Measurements from ENCODE around the gene MTFR1L. TPM values are rescaled to one million over a fixed set of nuclear protein-coding genes. Genes with fewer than 3 reads are reported as not detected.

MTFR1L gene
- total RNA-seq, 1 donor from 2014 or later, result 52.7 TPM

DNA sequence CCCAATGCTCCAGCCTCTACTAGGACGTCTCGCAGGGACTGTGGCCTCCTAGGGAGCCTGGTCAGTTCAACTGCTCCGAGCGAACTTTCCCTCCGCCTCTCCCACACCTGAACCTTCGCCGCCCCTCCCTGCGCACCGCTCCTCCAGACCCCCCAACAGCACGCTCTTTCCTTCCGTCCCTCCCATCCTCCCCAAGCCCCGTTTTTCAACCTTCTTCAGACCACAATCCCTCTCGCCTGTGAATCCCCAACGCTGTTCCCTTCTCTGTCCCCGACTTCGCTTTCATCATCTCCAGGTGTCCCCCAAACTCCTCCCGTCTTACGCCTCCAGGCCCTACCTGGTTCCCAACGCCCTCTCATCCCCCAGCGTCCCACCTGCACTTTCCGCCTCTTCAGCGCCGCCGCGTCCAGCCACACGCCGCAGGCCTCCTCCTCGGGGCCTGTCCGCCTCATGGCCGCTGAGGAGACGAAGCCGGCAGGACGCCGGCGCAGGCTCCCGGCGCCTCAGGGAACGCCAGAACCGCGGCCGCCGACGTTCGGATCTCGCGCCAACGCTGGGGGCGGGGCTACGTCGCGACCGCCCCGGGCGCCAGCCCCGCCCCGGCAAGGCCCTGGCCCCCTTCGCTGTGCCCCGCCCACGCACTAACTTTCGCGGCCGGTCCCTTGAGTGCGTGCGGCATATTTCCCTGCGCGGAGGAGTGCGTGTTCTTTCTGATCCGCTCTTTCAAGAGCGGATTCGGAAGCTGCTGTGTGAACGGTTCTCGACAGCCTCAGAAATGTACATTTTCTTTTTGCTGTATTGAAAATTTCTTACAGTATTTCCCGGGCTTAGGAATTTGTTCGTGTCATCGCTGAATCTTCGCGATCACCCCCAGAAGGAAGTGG, 39.4 kb downstream of the MTFR1L start, which contains the start of gene AUNIP:
TSS of gene AUNIP (minus strand) at position 552 of the 884 bp plus-strand sequence. CDS start at position 452, 100 bp downstream.
- peak; percentile 98 for ATAC-seq

DNA sequence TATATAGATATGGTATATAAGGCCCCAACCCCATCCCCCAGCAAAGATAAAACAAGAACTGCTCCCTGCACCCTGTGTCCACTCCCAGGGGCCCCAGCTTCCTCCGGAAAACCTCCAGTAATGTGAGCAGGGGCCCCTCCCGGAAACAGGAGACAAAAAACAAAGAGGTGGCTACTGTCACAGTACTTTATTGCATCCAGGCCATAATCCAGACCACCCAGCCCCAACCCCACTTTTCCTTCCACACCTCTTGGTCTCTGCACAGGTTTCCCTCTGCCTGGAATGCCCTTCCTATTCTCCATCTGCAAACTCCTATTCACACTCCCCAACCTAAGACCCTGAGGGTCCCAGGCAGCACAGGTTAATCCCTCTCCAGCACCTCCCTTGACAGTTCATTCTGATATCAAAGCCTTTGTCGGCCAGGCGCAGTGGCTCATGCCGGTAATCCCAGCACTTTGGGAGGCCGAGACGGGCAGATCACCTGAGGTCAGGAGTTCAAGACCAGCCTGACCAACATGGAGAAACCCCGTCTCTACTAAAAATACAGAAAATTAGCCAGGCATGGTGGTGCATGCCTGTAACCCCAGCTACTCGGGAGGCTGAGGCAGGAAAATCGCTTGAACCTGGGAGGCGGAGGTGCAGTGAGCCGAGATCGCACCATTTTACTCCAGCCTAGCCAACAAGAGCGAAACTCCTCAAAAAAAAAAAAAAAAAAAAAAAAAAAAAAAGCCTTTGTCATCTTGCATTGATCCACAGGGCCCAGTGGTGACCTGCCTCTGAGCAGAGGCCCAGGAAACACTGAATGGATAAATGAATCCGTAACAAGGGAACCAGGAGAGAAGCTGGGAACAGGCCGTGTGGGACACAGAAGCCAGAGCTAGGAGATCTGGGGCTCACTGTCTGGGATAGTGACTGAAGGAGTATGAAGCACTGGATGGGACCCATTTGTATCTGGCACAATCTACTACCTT, 41.8 kb downstream of the MTFR1L start:
- DNase-seq (ENCODE audit: low spot score) (no peak), ATAC-seq (no peak)

More for the DNA sequence above, 39.4 kb downstream of the MTFR1L start, which contains the start of gene AUNIP:
- DNase-seq (ENCODE audit: low spot score), result peak; percentile 89

DNA sequence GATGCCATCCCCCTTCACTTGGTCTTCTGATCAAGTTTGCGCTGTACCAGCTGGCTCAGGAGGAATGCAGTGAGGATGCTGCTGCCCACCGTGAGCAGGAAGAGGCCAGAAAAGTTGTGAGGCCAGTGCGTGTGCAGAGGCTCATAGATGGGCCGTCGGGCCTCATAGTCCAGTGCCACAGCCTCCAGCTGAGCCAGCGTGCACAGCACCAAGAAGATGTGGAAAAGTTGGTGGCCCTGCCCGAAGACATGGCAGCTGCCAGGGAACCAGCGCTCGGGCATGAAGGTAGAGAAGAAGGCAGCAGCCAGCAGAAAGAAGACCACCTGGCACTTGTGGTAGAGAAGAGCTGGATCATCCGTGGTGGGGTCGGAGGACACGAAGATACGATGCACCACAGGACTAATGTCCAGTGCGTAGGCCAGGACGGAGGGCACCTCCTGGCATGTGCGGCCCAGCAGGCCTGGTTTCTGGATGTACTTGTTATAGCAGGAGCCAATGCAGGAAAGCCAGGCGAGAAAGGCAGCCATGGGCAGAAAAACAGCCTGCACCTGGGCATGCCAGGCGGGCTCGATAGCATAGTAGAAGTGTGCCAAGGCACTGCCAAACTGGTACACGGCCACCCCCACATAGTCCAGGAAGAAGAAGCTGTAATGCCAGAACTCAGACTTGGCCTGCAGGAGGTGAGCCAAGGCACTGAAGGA, 43.2 kb downstream of the MTFR1L start:
- no peak for ATAC-seq
- no peak for DNase-seq (ENCODE audit: low spot score)

DNA sequence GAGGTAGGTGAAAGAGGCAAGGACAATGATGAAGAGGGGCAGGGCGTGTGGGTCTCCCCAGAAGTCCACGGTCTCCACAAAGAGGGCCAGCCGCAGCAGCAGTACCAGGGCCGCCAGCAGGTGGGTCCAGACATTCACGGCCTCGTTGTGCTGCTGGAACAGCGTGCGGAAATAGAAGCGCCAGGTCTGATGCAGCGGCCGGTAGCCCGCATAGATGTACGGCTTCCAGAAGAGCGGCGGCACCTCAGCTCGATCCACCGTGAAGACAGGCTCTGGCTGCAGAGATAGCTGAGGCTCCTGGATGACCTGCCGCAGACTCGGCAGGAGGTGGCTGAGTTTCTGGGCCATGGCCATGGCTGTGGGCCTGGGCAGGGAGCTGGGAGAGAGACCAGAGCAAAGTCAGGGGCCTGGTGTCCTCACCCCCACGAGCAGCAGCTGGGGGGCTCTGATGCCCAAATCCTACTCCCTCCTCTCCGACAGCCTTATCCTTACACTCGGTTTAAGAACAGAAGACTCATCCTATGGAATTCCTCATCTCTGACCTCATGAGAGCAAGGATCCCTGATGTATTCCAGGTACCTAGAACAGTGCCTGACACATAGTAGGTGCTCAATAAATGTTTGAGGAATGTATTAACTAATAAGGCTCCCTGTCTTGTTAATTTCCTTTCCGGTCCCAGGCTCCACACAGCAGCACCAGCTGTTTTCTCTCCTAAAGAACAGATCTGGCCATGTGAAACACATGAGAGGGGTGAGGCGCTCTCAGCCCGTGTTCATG, 43.9 kb downstream of the MTFR1L start:
- no peak for ATAC-seq
- DNase-seq (ENCODE audit: low spot score), result no peak

GRCh38 chr1:25864434-25864833, 44.7 kb downstream of the MTFR1L start:
- ATAC-seq (no peak), DNase-seq (ENCODE audit: low spot score) (no peak)

GRCh38 chr1:25866288-25866687, 46.5 kb downstream of the MTFR1L start:
- ATAC-seq (peak; percentile 50), DNase-seq (ENCODE audit: low spot score) (no peak)

- DNase-seq (ENCODE audit: low spot score) (peak; percentile 65), ATAC-seq (peak; percentile 67)
These were observed 47.6 kb downstream of the MTFR1L start for GRCh38 chr1:25867210-25867991.

DNA sequence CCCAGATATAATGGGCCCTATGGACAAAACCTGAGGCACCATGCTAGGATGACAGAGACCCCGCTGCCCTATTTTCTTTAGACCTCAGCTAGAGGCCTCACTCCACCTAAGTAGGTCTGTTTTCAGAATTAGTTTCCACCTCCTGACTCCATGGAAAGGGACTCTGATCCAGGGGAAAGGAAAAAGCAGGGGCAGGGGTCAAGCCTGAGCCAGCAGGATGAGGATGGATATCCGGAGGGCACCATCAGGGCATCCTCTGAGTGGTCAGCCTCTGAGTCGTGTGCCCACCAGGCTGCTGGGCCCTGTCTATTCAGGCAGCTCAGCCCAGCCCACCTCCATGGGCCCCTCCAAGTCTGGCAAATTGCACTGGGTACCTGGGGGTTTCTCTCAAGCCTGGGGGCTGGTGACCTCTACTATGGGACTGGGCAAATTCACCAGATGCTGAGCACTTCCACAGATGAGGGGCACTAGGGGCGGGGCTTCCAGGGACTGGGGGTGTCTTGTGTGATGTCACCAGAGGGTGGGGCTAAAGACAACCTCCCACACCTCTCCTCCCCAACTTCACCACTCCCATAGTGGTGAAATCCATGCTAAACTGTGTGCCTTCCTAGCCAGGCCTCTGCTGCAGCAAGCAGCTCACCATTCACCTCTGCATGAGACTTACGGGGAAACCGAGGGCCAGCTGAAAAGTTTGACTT, 50.3 kb downstream of the MTFR1L start:
- DNase-seq (ENCODE audit: low spot score) (no peak), ATAC-seq (no peak)

- no peak for ATAC-seq
- no peak for DNase-seq (ENCODE audit: low spot score)
These were observed 50.9 kb downstream of the MTFR1L start for GRCh38 chr1:25870614-25871013.

DNA sequence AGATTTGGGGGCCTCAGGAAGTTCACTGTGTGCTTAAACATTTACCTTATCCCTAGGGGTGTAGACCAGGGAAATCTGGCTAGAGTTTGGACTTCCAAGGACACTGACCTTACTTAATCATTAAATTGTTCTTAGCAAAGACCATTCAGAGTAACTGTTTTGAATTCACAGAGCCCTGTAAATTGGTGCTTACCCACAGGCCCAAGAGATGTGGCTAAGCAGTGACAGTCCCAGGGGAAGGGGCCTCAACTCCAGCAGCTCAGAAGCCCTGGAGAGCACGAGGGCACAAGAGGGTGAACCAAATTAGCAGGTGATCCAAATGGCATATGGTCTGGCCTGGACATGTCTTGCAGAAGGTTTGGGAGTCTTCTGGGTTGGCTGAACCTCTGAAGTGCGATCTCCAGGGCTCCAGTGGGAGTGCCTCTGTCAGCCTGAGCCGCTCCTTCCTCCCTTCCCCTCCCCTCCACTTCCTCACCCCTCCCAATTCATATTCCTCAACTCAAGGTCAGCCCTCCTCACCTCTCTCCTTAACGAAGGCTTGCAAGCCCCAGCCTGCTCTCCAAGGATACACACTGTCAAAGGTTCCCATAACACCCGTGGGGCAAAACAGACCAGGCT, 51.4 kb downstream of the MTFR1L start:
- DNase-seq (ENCODE audit: low spot score) (no peak), ATAC-seq (no peak)

- peak; percentile 22 for ATAC-seq
- DNase-seq (ENCODE audit: low spot score), result peak; percentile 87
These were observed 52.1 kb downstream of the MTFR1L start for GRCh38 chr1:25871704-25872494.

GRCh38 chr1:25872713-25873112, 53.0 kb downstream of the MTFR1L start:
- ATAC-seq (no peak), DNase-seq (ENCODE audit: low spot score) (no peak)

- ATAC-seq (peak; percentile 72), DNase-seq (ENCODE audit: low spot score) (peak; percentile 98)
These were observed 53.4 kb downstream of the MTFR1L start for GRCh38 chr1:25873120-25873519.

DNA sequence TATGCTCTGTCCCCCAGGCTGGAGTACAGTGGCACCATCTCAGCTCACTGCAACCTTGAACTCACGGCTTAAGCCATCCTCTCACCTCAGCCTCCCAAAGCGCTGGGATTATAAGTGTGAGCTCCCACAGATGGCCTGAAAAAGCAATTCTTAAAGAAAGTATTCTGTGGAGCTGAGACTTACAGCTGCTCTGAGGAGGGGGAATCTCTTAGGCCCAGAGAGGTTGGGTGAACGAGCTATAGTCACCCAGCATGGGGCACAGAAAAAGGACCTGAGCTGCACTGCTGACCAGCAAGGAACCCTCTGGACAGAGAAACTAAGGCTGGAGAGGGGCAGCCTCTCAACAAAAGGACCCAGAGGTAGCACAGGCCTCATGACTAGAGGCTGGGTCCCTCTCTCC, 54.5 kb downstream of the MTFR1L start:
- ATAC-seq, result no peak

GRCh38 chr1:25874635-25875153, 54.9 kb downstream of the MTFR1L start:
- no peak for ATAC-seq
- DNase-seq (ENCODE audit: low spot score), result no peak

More for the DNA sequence above, 54.5 kb downstream of the MTFR1L start:
- no peak for DNase-seq (ENCODE audit: low spot score)

DNA sequence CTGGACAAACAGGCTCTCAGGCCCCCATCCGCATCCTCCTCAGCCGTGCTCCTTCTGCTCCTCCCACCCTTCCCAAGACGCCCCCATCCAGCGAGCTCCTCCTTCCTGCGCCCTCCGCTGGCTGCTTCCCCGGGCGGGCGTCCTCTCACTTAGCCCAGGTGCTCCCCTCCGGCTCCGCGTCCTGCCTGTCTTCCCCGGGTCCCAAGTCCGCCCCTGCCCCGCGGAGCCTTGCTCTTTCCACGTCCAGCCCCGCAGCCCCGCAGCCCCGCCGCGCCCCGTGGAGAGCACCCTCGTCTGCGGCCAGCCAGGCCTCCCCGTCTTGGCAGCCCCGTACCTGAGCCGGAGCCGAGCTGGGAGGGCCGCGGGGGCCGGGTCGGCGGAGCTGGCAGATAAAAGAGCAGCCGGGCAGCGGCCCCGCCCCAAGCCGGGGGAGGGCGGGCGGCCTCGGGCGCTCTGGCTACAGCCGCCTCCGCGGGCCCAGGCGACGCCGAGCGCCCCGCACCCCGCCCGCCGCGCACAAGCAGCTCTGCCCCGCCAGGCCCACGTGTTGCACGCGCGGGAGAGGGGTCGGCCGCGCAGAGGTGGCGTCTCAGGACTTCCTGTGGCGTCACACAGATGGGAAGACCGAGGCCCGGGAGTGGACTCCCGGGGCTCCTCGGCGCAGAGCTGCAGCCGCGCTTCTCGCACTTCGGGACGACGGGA, 55.6 kb downstream of the MTFR1L start, which contains the start of gene PAQR7:
TSS of gene PAQR7 (minus strand) at position 555 of the 702 bp plus-strand sequence. CDS start 11,869 bp downstream, outside the sequence.
- ATAC-seq (peak; percentile 73), DNase-seq (ENCODE audit: low spot score) (peak; percentile 91)

Measured in left lobe of liver (tissue), 2 donors.